B cell (primary cell): Measurements from ENCODE around the gene NDOR1. TPM values are rescaled to one million over a fixed set of nuclear protein-coding genes. Genes with fewer than 3 reads are reported as not detected.

Source experiments
- ATAC-seq: fragments of 200-7000 bp; cut with Tn5 transposase; one replicate; pipeline ENCODE4 v1.10.0; 2021; ENCODE audit warnings: low read depth, mild to moderate bottlenecking, moderate number of reproducible peaks, moderate library complexity
- CTCF ChIA-PET: fragments of 350-600 bp; sonication (Branson Sonifier 250); formaldehyde crosslinking; loops from one replicate; lab custom pipeline; 2021; ENCODE audit warnings: antibody characterized with exemption, inconsistent platforms; lab: Charles Lee
- POLR2A ChIA-PET: fragments of 350-600 bp; sonication (Branson Sonifier 250); formaldehyde crosslinking; loops from one replicate; lab custom pipeline; 2021; ENCODE audit warnings: antibody characterized with exemption; lab: Charles Lee
- DNase-seq: peaks from one replicate; pipeline ENCODE4 v3.0.0; 2013
- H2AFZ ChIP-seq: 2 replicates; pipeline ENCODE4 v1.6.1; 2012; ENCODE audit warnings: mild to moderate bottlenecking, low read depth, low read length; ENCODE audit not compliant: insufficient read depth, poor library complexity, severe bottlenecking
- H3K27ac ChIP-seq, 2 donors: 1 replicate in 1 of 2; 2 replicates in 1 of 2; pipeline ENCODE4 v1.5.1; 2012 to 2013; ENCODE audit warnings: low read length in 2 of 2, mild to moderate bottlenecking in 2 of 2, moderate library complexity in 1 of 2
- H3K27me3 ChIP-seq, 4 experiments: fragments of 200-600 bp in 1 of 4; sonication (generic) in 1 of 4; replicated peaks in 1 of 4; 1 replicate in 2 of 4; 2 replicates in 2 of 4; pipeline versions ENCODE4 v1.6.1 to v1.7.0; 2013 to 2016; ENCODE audit warnings: low read length in 3 of 4, mild to moderate bottlenecking in 2 of 4, mixed read lengths in 1 of 4, moderate library complexity in 1 of 4; ENCODE audit not compliant: insufficient read depth in 4 of 4, control insufficient read depth in 3 of 4; ENCODE audit errors: control extremely low read depth in 1 of 4
- H3K36me3 ChIP-seq, 2 experiments: replicated peaks in 1 of 2; 1 replicate in 1 of 2; 2 replicates in 1 of 2; pipeline versions ENCODE4 v1.6.1 to v1.7.1; 2013; ENCODE audit warnings: low read length in 1 of 2; ENCODE audit not compliant: insufficient read depth in 2 of 2, control insufficient read depth in 1 of 2; ENCODE audit errors: control extremely low read depth in 1 of 2, extremely low read depth in 1 of 2
- H3K4me1 ChIP-seq, 2 donors: fragments of 200-600 bp in 1 of 2; sonication (generic) in 1 of 2; 1 replicate in 1 of 2; 2 replicates in 1 of 2; pipeline versions ENCODE4 v1.5.1 to v1.6.1; 2013 to 2017; ENCODE audit warnings: low read length in 2 of 2; ENCODE audit not compliant: control insufficient read depth in 2 of 2, insufficient read depth in 2 of 2
- H3K4me2 ChIP-seq: replicated peaks from 2 replicates; pipeline ENCODE3; 2012; ENCODE audit warnings: mild to moderate bottlenecking, low read depth, low read length; ENCODE audit not compliant: poor library complexity, severe bottlenecking
- H3K4me3 ChIP-seq, 5 experiments: fragments of 200-600 bp in 1 of 5; sonication (generic) in 1 of 5; 1 replicate in 3 of 5; 2 replicates in 2 of 5; pipeline versions ENCODE4 v1.5.1 to v1.7.0; 2011 to 2016; ENCODE audit warnings: low read length in 4 of 5, mild to moderate bottlenecking in 4 of 5, low read depth in 2 of 5, control low read depth in 1 of 5, moderate library complexity in 1 of 5; ENCODE audit not compliant: insufficient read depth in 1 of 5; ENCODE audit errors: control extremely low read depth in 1 of 5, extremely low read depth in 1 of 5
- H3K79me2 ChIP-seq: fragments of 200-600 bp; sonication (generic); one replicate; pipeline ENCODE4 v1.6.0; 2016; ENCODE audit warnings: low read length; ENCODE audit not compliant: control insufficient read depth, insufficient read depth
- H3K9ac ChIP-seq: fragments of 200-600 bp; sonication (generic); 2 replicates; pipeline ENCODE4 v1.6.1; 2017; ENCODE audit warnings: mild to moderate bottlenecking, low read length, moderate library complexity
- H3K9me3 ChIP-seq, 3 donors: one replicate each; pipeline versions ENCODE4 v1.6.1 to v1.7.1; 2013; ENCODE audit warnings: low read length in 2 of 3; ENCODE audit not compliant: control insufficient read depth in 2 of 3, insufficient read depth in 1 of 3; ENCODE audit errors: control extremely low read depth in 1 of 3
- H4K20me1 ChIP-seq: 2 replicates; pipeline ENCODE4 v1.6.0; 2012; ENCODE audit warnings: mild to moderate bottlenecking, low read length; ENCODE audit not compliant: insufficient read depth, control insufficient read depth, poor library complexity, severe bottlenecking
- H3K27ac Mint-ChIP-seq: one replicate; pipeline ENCODE4 v1.8.0; 2021; ENCODE audit warnings: mixed read lengths
- H3K27me3 Mint-ChIP-seq: one replicate; pipeline ENCODE4 v1.8.0; 2021; ENCODE audit warnings: mixed read lengths
- H3K4me1 Mint-ChIP-seq: one replicate; pipeline ENCODE4 v1.8.0; 2021; ENCODE audit warnings: mixed read lengths
- H3K4me3 Mint-ChIP-seq: one replicate; pipeline ENCODE4 v1.8.0; 2021; ENCODE audit warnings: mixed read lengths
- H3K9me3 Mint-ChIP-seq: one replicate; pipeline ENCODE4 v1.8.0; 2022; ENCODE audit warnings: mixed read lengths; ENCODE audit not compliant: insufficient read depth
- EZH2 ChIP-seq: IDR thresholded peaks from 2 replicates; pipeline ENCODE4 v1.6.1; 2012; ENCODE audit warnings: borderline replicate concordance, low read depth, mild to moderate bottlenecking, moderate library complexity, low read length; ENCODE audit not compliant: insufficient read depth, poor library complexity, severe bottlenecking
- WGBS: methylation state at CpG from one replicate; pipeline ENCODE4 v1.1.5; 2013; ENCODE audit warnings: missing lambda C conversion rate; ENCODE audit not compliant: insufficient coverage; 5-methylcytosine and 5-hydroxymethylcytosine counted together
- intact Hi-C: fragments of 100-400 bp; cut with micrococcal nuclease; formaldehyde crosslinking; loops from one replicate; pipeline ENCODE4 v1.10.0; 2022
- polyA plus RNA-seq: library from polyadenylated mRNA; depleted of rRNA; stranded (reverse); fragments of >200 nt; gene quantifications from 2 replicates; pipeline ENCODE4 v1.2.3, GENCODE V29; 2012
- total RNA-seq, 2 donors: library from RNA; stranded (reverse); fragments of 120-200 nt in 1 of 2; gene quantifications; 1 replicate in 1 of 2; 2 replicates in 1 of 2; pipeline versions ENCODE4 v1.2.3 to v1.2.4, GENCODE V29; 2013 to 2022
- TF ChIP-seq, protein P1 (sequence below): fragments of 200-600 bp; IDR thresholded peaks from one replicate; pipeline ENCODE4 v1.8.0; 2022; ENCODE audit warnings: antibody characterized with exemption, mild to moderate bottlenecking

Gene NDOR1
- total and polyA plus RNA-seq, 2 donors (not counting 1 experiment from before 2014, with no cell fraction given) = 36.4 to 40.9 TPM

DNA sequence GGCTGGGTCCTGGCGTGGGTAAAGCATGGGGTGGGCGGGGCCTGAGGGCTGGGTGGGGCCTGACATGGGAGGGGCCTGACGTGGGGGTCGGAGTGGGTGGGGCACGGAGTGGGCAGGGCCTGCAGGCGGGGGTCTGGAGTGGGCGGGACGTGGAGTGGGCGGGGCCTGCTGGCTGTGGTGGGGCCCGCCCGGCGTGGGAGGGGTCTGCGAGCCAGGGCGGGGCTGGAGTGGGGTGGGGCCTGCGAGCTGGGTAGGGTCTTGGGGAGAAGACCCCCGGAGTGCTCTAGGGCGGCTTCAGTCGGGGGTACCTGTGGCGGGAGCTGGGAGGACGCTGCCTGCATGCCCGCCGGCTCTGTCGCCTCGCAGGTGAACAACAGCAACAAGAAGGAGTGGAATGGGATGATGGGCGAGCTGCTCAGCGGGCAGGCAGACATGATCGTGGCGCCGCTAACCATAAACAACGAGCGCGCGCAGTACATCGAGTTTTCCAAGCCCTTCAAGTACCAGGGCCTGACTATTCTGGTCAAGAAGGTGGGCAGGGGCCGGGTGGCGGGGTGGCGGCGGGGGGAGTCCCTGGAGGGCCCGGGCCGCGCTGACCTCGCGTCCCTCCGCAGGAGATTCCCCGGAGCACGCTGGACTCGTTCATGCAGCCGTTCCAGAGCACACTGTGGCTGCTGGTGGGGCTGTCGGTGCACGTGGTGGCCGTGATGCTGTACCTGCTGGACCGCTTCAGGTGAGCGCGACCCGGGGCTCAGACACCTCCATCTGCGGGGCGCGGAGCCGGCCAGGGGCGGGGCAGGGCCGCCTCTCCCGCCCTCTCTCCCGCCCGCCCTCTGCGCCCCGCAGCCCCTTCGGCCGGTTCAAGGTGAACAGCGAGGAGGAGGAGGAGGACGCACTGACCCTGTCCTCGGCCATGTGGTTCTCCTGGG lies 43.7 kb upstream of the NDOR1 start:
- intact Hi-C loops = no loop called here
- H2AFZ ChIP-seq = no peak overlapping the region
- ChIA-PET CTCF (no interaction called here), POLR2A (interaction anchor here (0.6 to 0.7 kb wide), 2 partner anchors 34 to 47 kb away, joined by 3 to 9 read pairs; no protein-coding TSS in a partner anchor)
- H3K79me2 ChIP-seq = no peaks in the 10 kb centered on the region
- 25% methylated on average over 69 of the region's 71 CpGs for WGBS
- H3K9ac ChIP-seq = no peak overlapping the region
- TF ChIP-seq EZH2 = peak; percentile 48
- TF ChIP-seq, protein P1, sequence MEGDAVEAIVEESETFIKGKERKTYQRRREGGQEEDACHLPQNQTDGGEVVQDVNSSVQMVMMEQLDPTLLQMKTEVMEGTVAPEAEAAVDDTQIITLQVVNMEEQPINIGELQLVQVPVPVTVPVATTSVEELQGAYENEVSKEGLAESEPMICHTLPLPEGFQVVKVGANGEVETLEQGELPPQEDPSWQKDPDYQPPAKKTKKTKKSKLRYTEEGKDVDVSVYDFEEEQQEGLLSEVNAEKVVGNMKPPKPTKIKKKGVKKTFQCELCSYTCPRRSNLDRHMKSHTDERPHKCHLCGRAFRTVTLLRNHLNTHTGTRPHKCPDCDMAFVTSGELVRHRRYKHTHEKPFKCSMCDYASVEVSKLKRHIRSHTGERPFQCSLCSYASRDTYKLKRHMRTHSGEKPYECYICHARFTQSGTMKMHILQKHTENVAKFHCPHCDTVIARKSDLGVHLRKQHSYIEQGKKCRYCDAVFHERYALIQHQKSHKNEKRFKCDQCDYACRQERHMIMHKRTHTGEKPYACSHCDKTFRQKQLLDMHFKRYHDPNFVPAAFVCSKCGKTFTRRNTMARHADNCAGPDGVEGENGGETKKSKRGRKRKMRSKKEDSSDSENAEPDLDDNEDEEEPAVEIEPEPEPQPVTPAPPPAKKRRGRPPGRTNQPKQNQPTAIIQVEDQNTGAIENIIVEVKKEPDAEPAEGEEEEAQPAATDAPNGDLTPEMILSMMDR = no peak
- Mint-ChIP-seq H3K27ac (no peak overlapping the region), H3K27me3 (peaks cover 49% of the 10 kb centered on the region), H3K4me3 (no peak overlapping the region), H3K4me1 (peaks cover 23% of the 10 kb centered on the region), H3K9me3 (no peaks in the 10 kb centered on the region)
- H3K27me3 ChIP-seq = peaks cover 0 to 87% (median 37%) of the 10 kb centered on the region in 4 experiments
- ATAC-seq (no peak), DNase-seq (no peak)
- no peak overlapping the region for H3K4me3 ChIP-seq
- peaks cover 0 to 34% (median 0%) of the 10 kb centered on the region in 3 donors for H3K9me3 ChIP-seq
- peaks cover 16 to 37% of the 10 kb centered on the region in 2 donors for H3K4me1 ChIP-seq
- no peaks in the 10 kb centered on the region for H4K20me1 ChIP-seq
- no peaks in the 10 kb centered on the region for H3K36me3 ChIP-seq
- H3K4me2 ChIP-seq = peak overlapping the region; percentile 35
- no peak overlapping the region for H3K27ac ChIP-seq
